GM18517 (cell line): Measurements from ENCODE around the gene ADIPOR2.
"Not testable (repeated sequence)": the region's sequence is repeated elsewhere in the genome, so short reads cannot be mapped to it uniquely, and the experiment has no call there.

Experiments used
- ATAC-seq: cut with Tn5 transposase; IDR thresholded peaks from one replicate; pipeline ENCODE4 v1.9.1; 2021; ENCODE audit warnings: mild to moderate bottlenecking, moderate library complexity; ENCODE audit not compliant: unreplicated experiment

ADIPOR2 gene

DNA sequence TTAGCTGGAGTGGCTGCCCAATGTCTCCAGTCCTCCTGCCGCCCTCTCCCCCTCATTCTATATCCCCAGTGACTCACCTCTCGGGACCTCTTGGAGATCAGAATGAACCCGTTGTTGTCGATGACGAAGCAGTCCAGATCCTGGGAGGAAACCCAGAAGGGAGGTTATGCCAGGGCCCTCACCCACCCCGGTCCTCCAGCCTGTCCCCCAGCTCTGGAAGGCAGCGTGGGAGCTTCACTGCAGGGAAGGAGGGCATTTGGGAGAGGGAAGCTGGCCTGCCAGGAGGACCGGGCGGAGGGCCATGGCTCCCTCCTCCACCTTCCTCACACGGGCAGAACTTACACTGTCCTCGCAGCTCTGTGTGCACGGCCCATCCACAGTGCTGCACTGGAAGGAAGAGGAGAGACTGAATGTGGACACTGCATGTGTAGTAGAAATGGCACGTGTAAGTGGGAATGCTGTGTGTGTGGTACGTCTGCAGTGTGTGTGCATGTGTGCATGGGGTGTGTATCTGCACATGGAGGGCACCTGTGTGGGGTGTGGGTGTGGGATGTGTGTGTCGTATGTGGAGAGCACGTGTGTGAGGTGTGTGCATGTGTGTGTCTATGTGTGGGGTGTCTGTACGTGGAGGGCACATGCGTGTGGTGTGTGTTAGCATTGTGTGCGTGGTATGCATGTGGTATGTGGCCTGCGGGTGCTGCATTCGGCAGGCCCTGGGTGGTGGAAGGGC, 119.5 kb downstream of the ADIPOR2 start:
- ATAC-seq = no peak

DNA sequence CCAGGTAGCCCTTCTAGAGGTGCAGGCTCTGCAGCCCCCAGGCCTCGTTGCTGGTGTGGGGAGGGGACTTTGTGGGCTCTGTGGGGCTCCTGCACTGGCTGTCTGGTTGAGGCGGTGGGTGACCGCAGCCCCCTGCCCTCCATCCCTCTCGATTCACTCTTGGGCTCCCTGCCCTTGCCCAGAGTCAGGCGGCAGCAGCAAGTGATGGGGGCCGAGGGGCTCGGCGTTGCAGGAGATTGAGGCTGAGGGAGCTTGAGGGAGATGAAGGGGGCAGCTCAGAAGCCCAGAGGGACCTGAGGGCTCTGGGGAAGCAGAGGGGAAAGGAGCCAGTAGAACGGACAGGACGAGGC, 120.0 kb downstream of the ADIPOR2 start:
- no peak for ATAC-seq

DNA sequence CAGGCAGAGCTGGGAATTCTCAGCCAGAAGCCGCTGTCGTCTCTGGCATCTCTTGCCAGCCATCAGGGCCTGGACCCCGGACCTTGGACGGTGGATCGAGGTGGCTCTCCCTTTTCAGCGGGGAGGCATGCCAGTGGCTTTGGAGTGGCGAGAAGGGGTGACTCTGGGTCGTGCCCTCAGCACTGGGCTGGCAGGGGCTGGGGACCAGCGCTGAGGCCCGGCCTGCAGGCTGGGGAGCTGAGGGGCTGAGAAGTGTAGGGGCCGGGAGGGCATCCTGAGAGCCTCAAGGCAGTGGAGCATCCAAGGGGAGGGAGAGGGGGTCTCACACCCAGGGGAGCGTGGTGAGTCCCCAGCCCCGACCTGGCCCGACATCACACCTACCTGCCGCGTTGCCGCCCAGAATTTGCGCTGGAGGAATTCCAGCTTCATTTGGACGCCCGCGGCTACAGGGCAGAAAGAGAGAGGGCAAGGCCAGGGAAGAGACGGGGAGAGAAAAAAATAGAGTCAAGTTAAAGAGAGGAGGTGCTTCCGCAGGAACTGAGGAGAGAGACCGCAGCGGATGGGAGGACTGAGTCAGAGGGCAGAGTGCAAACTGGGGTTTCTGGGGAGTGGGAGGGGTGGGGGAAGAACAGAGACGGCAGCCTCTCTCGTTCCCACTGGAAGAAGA, 120.5 kb downstream of the ADIPOR2 start:
- ATAC-seq = no peak

DNA sequence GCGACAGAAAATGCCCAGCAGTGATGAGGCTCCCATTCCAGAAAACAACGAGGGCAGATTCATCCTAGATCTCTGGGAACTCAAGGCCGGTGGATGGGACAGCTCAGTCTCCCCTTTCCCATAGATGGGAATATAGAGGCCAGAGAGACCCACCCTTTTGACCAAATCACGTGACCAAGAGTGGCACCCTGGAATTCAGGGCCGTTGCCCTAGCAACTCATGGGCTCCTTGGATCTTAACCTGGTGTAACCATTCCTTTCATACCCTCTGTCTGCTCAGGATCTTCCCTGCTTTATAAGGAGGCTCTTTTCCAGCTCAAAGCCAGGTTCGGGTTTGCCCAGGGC, 121.0 kb downstream of the ADIPOR2 start:
- no peak for ATAC-seq

DNA sequence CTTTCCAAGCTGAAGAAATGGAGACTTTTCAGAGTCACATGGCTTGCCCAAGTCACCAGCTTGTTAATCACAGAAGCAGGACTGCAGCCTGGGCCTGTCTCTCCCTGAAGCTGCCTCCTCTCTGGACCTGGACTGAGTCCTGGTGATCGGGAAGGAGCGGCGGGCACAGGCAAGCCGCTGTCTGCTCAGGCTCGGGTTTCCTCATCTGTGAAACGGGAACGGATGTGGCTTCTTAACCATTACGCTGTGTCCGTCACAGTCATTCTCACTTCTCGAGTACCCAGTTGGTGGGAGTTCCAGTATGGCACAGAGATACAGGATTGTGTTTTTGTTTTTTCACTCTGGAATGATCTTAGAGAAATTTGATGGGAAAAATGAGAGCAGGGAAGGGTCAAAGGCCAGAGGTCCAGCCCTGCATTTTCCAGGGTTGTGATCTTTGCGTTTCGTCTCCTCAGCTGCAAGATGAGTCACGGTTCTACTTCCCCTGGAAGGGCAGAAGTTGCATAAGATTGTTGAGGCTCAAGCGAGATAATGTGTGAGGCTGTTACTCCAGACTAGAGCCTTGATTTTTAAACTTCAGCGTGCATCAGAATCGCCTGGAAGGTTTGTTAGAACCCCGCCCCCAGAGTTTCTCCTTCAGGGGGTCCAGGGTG, 121.9 kb downstream of the ADIPOR2 start:
- no peak for ATAC-seq

DNA sequence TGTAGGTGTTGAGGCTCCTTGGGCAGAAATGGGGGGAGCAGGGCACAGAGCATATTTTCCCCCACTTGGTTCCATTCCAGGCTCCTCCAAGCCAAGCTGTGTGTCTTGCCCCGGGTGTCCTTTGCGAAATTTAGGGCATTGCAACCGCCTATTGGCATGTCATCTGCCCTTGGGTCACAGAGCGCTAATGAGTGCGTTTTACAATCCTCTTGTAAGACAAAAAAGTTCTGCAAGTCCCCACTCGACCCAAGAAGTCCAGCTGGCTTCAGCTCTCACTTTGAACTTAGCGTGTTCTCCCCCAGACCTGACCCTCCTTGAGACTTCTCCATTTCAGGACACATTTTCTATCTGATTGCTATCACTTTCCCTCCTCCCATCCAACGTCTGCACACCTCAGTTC, 123.4 kb downstream of the ADIPOR2 start:
- no peak for ATAC-seq

DNA sequence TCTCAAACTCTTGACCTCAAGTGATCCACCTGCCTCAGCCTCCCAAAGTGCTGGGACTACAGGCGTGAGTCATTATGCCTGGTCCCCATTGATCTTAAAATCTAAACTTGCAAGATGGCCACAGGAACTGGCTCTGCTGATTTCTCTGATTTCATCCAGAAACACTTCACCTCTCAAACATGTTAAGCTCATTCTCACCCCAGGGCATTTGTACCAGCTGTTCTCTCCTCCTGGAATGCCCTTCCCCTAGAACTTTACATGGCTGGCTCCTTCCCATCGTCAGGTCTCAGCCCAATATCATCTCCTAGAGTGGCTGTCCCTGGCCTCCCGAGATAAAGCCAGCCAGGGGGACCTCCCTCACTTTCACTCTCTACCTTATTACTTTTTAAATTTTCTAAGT, 124.2 kb downstream of the ADIPOR2 start:
- ATAC-seq = no peak

DNA sequence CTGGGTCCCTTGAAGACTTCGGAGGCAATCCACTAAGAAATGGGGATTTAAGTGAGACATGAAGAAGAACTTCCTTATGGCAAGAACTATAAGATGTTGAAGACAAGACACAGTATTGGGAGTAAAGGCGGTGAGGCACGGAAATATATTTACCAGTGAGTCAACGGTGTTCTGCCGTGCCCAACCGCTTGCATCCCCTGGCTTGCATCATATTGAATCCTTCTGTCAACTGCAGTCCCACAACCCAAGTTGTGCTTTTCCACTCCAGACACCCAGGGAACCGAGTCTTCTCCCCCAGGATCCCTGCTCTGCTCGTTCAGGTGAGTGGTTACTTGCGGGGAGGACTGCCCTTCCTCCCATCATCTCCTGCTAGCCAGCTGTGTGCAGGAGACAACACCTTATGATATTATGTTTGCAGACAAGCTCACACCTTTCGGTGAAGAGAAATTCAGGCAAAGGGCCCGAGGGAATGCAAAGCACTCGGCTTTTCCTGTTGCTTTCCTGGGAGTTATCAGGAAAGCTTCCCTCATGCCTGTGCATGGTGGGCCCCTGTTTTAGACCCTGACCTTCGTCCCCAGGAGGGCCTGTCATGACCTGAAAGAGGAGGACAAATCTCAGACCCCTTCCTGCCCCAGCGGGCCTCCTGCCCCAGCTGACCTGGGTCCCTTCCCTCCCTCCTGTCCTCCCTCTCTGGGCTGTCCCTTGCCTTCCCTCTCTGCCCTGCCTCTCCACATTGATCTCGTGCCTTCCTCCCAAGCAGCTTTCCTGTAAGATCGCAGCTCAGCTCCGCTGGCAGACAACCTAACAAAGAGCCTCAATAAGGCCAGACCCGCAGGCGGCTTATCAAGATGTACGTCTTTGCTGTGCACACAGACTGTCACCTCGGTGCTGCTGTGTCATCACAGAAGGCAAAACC, 125.2 kb downstream of the ADIPOR2 start:
- ATAC-seq = no peak

DNA sequence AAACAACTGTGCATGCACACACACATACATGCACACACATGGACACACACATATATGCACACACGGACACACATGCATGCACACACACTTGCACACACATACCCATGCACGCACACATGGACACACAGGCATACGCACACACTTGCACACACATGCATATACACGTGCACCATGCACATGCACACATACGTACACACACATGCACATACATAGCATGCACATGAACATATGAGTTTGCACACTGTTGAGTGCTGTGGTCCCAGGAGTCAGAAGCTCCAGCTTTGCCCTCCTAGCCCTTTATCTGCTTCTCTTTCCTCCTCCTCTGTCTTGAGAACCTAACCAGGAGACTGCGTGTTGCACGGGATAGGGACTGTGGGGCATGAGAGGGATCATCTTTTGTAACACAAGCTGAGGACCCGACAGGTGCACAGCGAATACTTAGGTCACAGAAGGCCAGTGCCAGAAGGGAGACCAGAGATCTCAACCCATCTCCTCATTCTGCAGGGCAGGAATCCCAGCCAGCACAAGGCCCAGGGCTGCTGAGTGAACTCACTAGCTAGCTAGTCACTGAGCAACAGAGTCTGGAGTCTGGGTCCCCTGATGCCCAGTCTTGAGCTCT, 126.0 kb downstream of the ADIPOR2 start:
- no peak for ATAC-seq

DNA sequence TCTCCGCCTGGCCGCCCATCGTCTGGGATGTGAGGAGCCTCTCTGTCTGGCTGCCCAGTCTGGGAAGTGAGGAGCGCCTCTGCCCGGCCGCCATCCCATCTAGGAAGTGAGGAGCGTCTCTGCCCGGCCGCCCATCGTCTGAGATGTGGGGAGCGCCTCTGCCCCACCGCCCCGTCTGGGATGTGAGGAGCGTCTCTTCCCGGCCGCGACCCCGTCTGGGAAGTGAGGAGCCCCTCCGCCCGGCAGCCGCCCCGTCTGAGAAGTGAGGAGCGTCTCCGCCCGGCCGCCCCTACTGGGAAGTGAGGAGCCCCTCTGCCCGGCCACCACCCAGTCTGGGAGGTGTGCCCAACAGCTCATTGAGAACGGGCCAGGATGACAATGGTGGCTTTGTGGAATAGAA, 127.1 kb downstream of the ADIPOR2 start:
- ATAC-seq = not testable (repeated sequence)

DNA sequence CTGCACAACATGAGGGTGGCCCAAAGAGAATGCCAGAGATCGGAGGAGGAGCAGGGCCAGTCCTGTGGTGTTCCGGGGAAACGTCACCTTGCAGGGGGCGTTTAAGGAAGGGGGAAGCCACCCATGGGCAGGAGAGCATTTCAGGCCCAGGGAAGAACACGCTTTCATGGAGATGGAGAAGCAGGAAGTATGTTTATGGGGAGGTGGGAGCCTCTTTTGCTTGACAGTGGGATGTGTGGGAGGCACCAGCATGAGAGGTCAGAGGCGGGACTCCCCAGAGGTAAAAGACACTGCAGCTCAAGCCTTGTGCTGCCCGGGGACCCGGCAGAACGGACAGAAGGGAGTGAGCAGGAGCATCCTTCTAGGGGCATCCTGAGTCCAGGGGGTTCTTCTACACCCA, 128.2 kb downstream of the ADIPOR2 start:
- no peak for ATAC-seq

DNA sequence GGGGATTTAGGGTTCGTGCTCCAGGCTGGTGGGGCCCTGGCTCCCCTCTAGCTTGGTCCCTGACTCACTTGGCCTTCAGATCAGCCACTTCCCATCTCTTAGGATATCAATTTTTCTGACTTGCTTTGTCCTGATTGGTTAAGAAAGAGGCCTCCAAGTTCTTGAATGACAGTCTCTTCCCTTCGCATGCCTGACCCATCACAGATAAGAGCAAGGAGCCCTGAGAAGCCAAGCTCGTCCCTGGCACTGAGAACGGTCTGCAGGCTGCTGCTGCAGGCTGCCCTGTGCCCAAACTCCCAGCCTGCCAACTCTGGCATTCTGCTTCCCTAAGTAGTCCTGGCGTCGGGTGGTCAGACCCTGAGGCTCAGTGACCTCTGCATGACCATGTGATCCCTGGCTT, 128.7 kb downstream of the ADIPOR2 start:
- ATAC-seq = no peak

DNA sequence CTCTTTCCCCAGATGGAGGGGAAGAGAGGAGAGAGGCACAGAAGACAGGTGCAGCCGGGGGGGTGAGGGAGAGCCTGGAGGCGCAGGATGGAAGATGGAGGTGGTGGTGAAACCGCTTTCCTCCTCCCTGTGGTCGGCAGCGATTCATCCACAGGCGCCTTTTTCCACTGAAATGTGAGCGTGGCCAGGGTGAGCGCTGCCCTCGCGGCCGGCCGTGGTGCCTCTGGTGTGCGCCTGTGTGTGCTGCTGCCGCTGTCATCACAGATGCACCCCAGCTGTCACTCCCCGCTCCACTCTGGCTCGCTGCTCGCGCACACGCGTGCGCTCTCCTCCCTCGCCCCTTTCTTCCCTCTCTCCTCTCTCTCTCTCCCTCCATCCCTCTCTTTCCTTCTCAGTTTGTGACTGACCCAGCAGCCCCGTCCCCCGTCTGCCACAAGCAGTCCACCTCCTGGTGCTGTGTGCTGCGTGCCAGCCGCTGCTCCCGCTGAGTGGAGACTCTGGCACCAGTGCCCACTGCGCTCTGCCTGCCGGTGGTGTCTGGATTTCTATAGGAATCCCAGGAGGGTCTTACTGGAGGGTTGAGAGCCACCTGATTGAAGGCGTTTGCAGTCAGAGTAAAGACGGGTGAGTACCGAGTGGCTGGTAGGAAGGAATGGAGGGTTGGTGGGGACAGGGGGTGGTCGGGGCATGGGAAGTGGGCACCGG, 129.5 kb downstream of the ADIPOR2 start, which contains the start of gene LRTM2:
Gene LRTM2, plus strand, starts transcription at position 375 of the 705 bp plus-strand sequence. CDS start 7,584 bp downstream, outside the sequence.
- ATAC-seq = no peak

DNA sequence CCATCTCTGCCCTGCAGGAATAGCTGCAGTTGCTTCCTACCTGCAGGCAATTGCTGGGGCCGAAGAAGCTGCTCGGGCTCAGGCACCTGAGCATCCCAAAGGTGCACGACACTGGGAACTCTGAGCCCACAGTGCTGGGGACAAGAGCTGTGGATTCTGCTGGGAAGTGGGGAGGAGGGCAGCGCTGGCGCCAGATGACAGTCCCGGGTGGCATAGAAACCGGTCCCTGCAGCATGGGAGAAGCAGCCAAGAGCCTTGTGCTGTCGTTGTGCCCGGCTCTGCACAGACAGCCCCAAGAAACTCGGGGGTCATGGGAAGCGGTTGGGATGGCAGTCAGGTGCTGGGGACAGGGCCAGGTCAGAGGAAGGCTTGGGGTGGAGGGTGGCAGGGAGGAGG, 130.0 kb downstream of the ADIPOR2 start:
- no peak for ATAC-seq

DNA sequence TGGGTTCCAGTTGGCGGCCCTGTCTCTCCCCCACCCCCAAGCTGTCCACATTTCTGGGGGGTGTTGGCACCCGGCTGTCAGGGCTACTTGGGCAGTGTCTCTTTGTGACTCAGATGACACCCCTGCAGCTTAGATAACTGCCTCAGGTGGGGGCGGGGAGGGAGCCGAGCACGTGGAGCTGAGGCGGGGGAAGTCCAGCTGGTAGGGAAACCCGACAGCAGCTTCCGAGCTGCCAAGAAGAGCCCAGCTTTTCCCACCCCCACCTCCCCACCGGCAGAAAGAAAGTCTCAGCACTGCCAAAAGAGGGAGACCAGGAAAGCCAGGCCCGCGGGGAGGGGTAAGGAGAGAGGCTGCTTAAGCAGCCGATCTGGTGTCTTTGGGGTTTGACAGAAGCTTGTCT, 130.9 kb downstream of the ADIPOR2 start:
- ATAC-seq = no peak

DNA sequence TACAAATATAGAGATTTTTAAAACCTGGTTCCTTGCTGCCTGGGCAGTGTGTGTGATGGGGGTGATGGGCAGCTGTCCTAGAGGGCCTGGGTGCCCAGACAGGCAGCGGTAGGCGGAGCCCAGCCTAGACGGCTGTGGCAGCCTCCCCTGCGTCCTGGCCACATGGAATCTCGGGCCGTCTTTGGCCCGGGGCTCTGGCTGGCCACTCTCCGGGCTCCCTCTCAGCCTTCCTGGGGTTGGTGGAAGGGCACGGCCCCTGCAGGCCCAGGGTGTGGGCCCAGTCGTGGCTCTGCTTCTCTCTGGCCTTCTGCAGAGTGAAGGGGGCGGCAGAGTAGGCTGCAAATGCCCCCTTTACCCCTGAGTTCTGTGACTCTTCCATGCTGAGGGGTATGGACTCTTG, 131.8 kb downstream of the ADIPOR2 start:
- ATAC-seq = no peak

DNA sequence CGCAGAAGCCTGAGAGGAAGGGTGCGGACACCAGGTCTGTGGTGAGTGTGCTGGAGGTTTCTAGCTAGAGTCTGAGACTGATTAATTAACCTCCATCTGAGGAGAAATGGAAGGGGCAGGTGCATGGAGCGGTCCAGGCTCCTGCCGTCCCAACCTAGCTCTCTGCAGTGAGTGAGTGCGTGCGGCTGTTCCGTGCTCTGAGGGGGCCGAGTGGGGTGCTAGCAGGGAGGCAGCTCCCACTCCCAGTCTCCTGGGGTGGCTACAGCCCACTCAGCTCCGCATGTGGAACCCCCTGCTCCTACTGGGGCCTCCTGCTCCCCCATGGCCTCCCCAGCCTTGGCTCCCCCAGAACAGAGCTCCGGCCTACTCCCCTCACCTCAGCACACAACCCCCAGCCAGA, 132.4 kb downstream of the ADIPOR2 start:
- ATAC-seq = no peak

DNA sequence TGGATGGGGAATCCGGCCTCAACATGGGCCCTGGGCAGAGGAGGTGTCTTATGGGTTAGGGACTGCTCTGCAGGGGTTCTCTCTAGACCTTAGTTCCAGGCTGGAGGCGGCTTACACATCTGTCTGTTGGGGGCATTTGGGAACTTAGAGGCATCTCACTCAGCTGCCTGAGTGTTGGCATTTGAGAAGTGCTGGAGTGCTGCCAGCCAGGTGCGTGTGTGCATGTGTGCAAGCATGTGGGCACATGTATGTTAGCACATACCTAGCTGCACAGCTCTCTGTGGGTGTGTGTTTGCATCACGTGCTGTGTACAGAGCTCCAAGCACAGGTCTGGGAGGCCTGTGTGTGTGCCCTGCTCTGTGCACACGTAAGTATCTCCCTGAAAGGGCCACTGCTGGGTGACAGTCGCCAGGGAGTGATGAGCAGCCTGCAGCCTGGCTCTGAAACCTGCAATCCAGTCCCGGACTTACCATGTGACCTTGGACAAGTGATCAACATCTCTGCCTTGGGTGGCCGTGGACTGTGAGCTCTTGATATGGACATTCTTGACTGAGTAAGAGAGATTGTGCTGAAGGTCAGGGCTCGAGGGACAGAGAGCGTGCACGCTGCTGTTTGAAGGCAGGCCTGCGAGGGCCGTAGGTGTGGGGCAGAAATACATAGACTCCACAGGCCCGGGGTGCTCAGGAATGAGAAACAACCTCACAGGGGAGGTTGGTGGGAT, 134.7 kb downstream of the ADIPOR2 start:
- no peak for ATAC-seq

DNA sequence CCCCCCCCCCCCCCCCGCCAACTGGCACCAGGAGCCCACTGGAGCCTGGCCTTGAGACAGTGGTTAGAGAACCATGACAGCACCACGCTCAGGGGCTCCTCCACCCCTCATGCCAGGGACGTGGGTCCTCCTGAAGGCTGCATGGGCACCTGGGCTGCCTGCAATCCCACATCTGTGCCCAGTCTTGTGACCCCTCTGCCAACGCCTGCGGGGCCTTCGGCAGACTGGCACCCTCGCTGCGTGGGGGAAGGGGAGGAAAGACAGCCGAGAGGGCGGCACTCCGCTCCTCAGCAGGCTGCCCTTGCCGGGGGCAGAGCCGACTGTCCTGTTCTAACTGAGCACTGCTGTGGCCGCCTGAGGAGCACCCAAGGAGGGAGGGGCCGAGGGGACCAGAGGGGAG, 135.5 kb downstream of the ADIPOR2 start:
- ATAC-seq = no peak
